HG03108 (cell line): ENCODE data around the gene CACNA1D.

Experiments used
- ATAC-seq: cut with Tn5 transposase; IDR thresholded peaks from one replicate; pipeline ENCODE4 v1.9.1; 2021; ENCODE audit warnings: moderate library complexity; ENCODE audit not compliant: unreplicated experiment

CACNA1D gene

DNA sequence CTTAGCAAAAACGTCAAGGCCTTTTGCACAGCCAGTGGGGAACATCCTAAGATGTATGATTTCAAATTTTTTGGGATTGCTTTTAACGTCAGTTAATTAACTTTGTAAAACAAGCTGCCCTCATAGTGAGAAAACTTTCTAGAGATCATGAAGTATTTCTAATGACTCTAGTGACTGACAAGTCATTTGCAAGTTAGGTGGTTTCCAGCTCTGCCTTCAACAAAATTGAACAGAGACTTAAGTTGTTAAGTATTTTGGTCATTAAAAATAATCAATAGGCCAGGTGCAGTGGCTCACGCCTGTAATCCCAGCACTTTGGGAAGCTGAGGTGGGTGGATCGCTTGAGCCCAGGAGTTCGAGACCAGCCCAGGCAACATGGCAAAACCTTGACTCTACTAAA, 280.6 kb downstream of the CACNA1D start:
- ATAC-seq: no peak

DNA sequence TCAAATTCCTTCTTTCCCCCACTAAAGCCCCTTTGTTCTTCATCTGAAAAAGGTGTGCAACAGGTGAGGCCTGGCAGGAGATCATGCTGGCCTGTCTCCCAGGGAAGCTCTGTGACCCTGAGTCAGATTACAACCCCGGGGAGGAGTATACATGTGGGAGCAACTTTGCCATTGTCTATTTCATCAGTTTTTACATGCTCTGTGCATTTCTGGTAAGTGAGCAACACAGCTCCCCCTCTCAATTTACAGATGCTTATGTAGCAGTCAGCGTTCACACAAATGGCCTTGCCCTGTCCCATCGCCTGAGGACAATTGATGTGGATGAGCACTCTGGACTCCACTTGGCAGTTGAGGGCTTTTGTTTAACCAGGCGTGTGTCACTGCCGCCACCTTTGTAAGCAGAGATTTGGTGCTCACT, 281.4 kb downstream of the CACNA1D start:
- ATAC-seq: no peak

DNA sequence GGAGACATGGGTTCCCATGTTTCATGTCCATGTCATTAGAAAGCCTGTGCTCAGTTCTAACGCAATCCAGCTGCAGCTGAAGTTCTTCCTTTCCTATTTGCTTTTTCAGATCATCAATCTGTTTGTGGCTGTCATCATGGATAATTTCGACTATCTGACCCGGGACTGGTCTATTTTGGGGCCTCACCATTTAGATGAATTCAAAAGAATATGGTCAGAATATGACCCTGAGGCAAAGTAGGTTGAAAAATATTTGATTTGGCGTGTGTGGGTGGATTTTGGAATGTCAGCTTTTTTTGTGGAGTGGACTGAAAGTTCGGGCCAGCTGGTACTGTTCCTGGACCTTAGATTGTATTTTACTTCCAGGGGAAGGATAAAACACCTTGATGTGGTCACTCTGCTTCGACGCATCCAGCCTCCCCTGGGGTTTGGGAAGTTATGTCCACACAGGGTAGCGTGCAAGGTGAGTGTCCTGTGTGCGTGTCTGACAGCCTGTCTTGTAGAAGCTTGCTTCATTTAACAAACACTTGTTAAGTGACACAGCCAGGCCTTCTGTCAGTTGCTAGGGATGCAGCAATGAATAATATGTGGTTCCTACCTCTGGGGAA, 282.2 kb downstream of the CACNA1D start:
- no peak for ATAC-seq

DNA sequence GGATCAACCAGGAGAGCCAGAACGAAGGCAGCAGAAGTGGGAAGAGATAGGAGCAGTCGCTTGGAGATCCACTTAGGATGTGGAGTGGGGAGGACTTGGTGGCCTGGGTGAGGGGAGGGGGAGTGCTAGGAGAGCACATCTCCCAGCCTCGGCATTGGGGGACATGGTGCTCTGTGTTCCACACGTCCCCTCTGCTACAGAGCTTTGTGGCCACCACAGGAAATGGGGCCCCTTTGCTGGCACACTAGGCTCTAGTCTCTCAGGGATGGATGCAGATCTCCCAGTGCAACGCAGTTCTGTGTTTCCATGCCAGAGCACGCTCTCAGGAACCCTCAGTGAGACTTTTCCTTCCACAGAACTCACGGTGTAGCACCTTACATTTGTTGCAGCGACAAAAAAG, 283.1 kb downstream of the CACNA1D start:
- ATAC-seq: no peak

DNA sequence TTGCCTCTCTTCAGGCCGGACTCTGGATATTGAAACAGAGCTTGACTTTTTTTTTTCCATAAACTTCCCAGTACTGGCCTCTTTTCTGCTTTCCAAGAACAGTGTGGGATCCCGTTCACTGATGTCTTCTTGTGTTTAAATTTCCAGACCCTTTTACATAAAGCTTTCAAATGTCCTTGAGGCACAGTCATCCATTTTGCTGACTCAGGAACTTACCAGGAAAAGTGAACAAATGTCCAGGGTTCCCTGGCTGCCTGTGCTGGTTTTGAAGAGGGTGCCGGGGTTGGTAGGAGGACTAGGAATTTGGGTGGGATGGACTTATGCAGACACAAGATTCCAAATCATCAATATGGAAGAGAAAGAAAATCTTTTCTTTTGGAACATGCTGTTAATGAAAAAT, 283.7 kb downstream of the CACNA1D start:
- no peak for ATAC-seq

DNA sequence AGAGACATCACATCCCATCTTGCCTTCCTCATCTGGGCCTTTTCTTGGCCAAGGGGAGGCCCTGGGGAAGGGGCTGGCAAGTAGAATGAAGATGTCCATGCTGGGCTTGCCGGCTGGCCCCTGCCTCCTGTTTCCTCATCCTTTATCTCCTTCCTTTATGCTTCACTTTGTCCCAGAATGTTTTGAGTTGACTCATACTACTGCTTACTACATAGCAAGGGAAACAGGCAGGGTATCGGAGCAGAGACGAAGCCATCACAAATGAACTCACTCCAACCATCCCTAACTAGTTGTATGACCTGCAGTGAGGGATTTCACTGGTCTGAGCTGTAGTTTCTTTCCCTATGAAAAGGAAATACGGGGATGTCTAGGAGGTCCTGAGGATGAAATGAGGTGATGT, 285.8 kb downstream of the CACNA1D start:
- no peak for ATAC-seq

DNA sequence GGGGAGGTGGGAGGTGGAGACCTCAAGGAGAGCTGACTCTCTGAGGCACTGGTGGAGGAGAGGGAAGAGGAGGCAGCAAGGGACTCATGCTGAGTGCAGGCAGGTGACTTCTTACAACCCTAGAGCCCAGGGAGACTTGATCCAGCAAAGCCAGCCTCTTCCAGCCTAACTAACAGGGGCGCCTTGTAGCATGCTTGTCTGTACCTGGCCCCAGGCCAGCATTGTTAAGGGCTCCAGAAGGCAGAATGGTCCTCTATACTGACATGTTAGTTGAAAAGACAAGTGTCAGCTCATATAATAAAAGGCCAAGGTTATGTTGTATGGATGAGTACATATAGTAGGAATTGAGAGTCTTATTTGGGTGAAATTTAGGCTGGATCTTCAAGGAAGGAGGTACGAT, 286.4 kb downstream of the CACNA1D start:
- no peak for ATAC-seq

DNA sequence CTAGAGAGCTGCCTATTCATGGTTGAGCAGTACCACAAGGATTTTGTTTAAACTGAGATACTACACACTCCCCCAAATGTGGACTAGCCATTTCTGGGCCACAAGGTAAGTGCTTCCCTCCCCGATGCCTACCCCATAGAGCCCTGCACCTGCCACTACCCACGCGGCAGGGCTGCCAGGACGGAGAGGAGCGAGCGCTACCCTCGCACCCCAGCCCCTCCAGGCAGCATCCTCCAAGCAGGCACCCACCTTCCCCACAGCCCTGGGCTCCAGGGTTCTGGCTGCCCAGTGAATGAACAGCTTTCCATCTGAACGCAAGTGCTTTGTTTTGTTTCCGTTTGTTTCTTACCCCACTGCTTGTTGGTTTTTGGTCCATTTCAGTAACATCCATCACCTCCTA, 292.6 kb downstream of the CACNA1D start:
- no peak for ATAC-seq

DNA sequence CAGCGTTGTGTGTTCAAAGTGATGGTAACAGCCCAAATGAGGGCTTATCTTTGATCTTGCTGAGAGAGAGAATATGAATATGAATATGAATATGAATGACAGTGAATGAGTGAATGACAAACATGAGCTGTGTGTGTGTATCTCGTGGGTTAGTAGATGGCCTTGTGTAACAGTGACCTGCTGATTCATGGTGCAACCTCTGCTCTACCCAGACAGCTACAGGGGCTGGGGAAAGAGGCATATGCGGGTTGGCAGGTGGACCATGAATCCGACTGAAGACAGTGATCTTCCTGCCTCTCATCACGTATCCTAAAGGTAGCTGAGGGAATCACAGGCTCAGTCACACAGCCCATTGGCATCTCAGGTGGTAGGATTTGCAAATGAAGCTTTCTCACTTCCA, 293.6 kb downstream of the CACNA1D start:
- no peak for ATAC-seq

DNA sequence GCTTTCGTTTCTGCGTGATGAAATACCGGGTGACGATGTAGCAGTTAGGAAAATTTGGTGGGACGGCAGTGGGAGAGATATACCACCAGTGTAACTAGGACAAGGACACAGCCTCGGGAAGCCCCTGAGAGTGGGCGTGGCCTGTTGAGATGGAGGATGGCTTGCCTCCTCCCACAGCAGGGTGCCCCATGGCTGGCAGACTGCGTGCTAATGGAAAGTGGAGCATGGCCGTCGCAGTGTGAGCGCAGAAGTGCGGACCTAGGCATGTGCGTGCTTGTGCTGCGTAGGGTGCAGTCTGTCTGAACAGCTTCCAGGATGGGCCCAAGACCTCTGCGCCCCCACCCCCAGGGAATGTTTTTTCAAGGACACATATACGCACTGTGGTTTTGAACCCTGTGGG, 295.0 kb downstream of the CACNA1D start:
- no peak for ATAC-seq

DNA sequence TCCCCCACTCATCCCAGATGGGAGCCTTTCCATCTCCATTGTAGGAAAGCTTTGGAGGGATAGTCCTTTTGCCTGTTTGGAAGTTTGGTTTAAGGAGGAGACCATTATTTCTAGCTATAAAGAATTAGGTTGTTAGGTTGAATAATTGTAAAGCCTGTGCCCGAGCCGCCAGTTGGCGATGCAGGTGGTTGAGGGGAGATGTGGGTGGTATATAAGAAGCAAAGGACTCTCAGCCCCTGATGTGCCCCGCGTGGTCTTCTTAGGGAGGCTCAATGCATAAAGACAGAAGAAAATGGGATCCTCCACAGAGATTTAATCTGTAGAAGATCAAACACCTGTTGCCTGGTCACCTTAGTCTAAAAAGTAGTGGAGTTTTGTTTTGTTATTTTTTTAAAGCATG, 296.1 kb downstream of the CACNA1D start:
- ATAC-seq: no peak

DNA sequence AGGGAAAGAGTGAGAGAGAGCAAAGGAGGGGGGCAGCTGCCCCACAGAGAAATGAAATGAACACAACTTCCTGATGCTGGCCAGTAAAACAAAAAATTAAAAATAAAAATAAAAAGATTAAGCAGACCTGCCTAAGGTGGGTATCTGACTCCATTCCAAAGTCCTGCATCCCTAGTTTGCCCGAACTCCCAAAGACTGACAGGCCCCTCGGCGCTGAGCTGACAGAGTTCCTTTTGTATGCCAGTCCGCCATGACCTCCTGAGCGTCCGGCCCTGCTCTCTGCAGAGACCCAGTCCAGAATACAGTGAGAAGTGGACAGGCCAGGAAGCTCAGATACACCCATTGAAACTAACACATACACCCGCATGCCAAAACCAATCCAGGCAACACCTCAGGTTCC, 296.9 kb downstream of the CACNA1D start:
- ATAC-seq: no peak

DNA sequence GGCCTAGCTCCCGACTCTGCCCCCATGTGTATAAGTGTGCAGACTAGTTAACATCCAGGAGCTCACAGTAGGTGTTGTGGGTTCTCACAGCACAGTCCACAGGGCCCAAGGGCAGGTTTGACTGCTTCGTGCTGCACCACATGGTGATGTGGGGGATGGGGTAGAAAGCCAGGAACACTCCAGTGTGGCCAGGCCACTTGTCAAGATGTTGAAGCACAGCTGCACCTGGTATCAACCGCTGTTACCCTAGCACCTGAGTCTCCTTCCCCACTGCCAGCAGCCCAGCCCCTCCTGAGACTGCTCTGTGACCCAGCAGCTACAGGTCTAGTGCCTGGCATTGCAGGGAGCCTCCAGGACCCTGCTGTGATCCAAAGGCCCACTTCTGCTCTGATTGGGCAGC, 298.5 kb downstream of the CACNA1D start:
- no peak for ATAC-seq

DNA sequence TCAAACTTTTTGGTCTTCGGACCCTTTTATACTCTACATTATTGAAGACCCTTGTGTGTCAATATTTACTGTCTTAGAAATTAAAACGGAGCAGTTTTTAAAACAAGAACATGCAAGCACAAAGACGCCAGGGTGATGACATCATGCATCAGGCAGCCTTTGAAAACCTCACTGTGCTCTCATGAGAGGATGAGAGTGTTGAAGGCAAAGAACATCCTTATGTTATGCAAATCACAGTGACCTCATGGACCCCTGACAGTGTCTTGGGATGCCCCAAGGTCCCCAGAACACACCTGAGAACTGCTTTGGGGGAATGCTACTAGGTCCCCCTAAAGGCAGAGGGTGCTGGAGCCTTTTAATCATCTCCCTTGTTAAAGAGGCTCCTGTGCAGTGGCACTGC, 300.2 kb downstream of the CACNA1D start:
- no peak for ATAC-seq

DNA sequence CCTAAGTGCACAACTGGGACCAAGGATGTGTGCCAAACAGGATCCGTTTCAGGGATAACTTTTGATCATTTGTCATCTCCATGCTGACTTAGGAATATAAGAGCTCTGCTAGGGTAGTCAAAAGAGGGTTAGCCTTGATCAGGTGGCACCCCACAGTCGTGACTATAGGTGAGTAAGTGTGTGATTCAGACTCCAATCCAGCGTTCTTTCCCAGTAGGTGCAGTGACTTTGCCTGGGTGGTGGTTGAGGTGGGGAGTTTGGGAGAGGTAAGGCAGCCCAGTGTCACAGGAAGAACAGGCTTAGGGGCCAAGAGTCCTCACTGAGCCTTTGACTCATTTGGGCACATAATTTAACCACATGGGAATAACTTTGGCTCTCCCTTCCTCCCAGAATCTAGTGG, 300.8 kb downstream of the CACNA1D start:
- ATAC-seq: no peak

DNA sequence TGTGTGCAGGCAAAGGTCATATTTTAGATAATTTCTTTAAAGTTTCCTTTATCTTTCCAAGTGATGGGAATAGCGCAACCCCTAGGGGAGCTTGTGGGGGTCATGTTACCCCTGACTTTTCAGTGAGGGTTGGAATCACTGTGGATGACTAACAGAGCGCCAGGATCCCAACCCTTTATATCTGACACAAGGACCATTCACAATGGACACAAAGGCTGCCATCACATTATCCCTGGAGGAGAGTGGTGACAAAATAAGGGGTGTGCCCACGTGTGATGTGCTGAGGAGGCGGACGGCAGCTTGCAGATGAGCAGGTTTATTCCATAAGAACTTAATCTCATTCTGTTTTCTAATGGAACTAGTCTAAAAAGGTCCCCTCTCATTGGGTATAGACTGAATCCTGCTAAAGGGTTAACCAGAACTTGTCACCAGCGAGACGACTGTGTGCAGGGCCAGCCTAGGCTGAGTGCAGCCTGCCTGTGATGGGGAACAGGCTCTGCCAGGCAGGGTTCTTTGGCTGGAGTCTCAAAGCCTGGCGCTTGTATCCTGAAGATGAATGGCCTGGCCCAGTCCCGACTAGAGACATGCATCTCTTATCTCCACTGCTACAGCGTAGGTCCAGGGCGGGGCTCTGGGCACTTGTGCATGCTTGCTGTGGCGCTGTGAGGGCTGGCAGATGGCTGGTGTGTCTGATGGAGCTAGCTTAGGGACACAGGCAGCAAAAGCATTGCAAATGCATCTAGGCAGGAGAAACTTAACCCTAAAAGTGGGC, 301.6 kb downstream of the CACNA1D start:
- ATAC-seq: no peak

DNA sequence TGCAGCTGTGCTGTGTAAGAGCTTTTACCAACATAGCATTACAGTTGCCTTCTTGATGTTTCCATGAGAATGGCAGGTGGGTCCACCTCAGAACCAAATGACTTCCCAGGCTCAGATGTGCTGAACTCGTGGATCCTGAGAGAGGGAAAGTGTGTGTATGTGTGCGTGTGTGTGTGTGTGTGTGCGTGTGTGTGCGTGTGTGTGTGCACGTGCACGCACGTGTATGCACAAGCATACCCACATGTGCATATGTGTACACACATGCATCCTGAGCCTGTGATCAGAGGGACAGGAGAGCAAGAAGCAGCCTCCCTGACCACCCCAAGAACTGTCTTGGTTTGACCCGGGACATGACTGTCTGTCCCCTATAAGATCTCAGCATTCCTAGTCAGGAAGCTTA, 303.7 kb downstream of the CACNA1D start:
- ATAC-seq: no peak

DNA sequence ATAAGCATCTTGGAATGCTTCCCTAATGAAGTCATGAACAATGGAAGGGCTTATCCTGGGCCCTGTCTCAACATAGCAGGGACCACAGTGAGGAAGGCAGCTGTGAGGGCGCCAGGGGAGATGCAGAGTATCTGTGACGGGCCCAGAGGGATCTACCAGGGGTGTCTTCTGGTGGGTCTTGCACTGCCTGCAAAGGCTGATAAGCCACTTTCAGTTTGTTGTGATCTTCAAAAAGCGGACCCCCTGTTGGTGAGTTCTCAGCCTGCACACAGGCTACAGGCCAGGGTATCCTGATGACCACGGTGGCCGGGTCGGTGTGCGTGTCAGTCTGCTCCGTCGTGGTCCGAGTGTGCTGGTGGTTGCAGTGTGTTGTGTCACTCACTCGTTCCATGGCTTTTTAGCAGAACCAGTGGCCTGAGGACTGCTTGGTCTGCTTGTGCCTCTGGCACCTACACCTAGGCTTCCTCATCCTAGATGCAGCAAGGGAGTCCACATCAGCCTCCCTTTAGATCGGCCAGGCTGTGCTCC, 305.0 kb downstream of the CACNA1D start:
- ATAC-seq: no peak

DNA sequence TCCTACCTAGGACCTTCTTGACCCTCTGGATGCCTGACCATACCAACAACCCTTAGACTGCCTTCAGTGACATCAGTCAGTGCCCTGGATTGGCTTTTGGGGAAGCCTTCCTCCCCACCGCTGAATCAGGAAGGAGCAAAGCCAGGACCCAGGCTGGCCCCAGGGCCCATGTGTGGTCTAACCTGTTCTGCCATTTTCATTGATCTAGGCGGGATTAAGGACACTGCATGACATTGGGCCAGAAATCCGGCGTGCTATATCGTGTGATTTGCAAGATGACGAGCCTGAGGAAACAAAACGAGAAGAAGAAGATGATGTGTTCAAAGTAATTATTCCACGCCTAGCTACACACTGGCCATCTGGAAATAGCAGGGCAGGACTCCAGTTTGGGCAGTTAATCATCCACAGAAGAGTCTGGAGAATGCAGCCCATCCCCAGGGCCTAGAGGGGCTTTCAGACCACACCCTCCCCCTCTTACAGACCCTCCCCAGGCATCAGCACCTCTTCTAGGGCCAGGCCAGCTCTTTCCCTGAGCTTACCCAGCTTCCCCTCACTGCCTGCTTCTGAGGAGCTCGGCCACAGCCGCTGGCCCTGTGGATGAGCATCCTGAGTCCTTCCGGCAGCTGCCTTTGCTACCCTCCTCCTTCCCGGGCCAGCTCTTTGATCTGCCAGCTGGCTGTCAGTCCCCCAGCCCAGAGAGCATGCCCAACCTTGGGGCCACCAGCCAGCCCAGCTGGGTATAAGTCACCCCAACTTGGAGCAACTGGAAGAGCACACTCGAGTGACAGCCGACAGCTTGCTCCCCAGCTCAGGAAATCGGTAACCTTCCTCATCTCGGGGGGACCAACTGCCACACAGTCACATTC, 305.9 kb downstream of the CACNA1D start:
- no peak for ATAC-seq

DNA sequence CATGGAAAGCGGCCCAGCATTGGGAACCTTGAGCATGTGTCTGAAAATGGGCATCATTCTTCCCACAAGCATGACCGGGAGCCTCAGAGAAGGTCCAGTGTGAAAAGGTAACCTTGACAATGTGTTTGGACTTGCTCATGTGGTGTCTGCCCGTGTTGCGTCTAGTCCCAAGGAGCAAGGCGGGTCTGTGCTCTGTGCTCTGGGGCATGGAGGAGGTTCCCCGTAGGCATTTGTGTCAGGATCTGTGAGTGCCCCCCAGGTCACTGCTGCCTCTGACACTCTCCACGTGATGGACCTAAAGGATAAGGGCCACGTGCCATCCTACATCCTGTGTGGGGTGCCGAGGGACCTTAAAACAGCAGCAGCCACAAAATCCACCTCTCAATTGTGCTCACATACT, 306.9 kb downstream of the CACNA1D start:
- no peak for ATAC-seq

DNA sequence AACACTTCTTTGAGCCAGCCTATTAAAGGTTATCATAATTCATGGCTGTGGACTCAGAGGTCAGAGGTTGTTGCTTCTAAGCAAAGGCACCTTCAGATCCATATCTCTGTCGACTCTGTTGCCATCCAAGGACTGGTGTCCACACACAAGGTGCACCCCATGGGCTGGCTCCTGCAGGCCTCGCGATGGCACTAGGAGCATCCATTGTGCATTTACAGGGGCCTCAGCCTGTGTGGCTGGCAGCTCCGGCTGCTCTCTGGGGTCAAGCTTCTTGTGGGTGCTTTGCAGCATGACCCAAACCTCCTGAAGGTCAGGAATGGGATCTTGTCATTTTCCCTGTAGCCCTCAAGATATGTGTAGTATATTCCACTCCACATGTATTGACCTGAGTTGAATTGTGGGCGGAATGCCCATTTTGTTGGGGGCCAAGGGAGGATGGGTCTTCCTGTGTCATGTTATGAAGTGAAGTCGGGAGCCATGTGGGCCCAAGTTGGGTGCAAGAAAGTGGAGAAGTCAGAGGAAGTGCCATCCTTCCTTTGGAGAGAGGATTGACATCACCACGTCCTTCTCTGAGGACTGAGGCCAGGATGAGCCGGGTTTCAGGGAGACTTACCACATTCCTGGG, 308.0 kb downstream of the CACNA1D start:
- ATAC-seq: no peak
